Lower leg skin (tissue), 3 donors: Measurements from ENCODE around the gene NPAS3.

Experiments used
- CTCF ChIP-seq, 3 donors: fragments of 450-650 bp; IDR thresholded peaks; one replicate each; pipeline ENCODE4 v1.5.1; 2016; ENCODE audit warnings: antibody characterized with exemption in 3 of 3, mild to moderate bottlenecking in 3 of 3, moderate library complexity in 2 of 3
- POLR2A ChIP-seq, 2 donors: fragments of 450-650 bp; IDR thresholded peaks; one replicate each; pipeline ENCODE4 v1.6.1; 2016 to 2017; ENCODE audit warnings: antibody characterized with exemption in 2 of 2, mild to moderate bottlenecking in 1 of 2, moderate library complexity in 1 of 2

- TF ChIP-seq CTCF (IDR thresholded peaks at IDR 0.05) = no peak
- no peak for TF ChIP-seq POLR2A (IDR thresholded peaks at IDR 0.05)
Measured at GRCh38 chr14:33450416-33450815, 511.7 kb downstream of the NPAS3 start.
